GM12875 (cell line): ENCODE measurements around the gene IQCB1.

Source experiments
- H3K4me3 ChIP-seq: one replicate; pipeline ENCODE4 v1.5.1; 2011; ENCODE audit warnings: low read depth, low read length, control low read depth
- CTCF ChIP-seq: IDR thresholded peaks from 2 replicates; pipeline ENCODE4 v1.5.1; 2011; ENCODE audit warnings: low read depth, mild to moderate bottlenecking, control low read depth, inconsistent platforms, low read length, moderate library complexity, borderline replicate concordance; ENCODE audit not compliant: insufficient read depth

IQCB1 gene

GRCh38 chr3:121757087-121757811 lies 77.6 kb downstream of the IQCB1 start:
- TF ChIP-seq CTCF = no peak
- H3K4me3 ChIP-seq = no peak overlapping the region

GRCh38 chr3:121752772-121753171 lies 82.1 kb downstream of the IQCB1 start:
- no peak for TF ChIP-seq CTCF
- no peak overlapping the region for H3K4me3 ChIP-seq

GRCh38 chr3:121752261-121752660 lies 82.6 kb downstream of the IQCB1 start:
- H3K4me3 ChIP-seq = no peak overlapping the region
- no peak for TF ChIP-seq CTCF

GRCh38 chr3:121750087-121750415 lies 84.8 kb downstream of the IQCB1 start:
- TF ChIP-seq CTCF = no peak
- peak overlapping the region; percentile 54 for H3K4me3 ChIP-seq

- H3K4me3 ChIP-seq = peak within 1 kb of the TSS; percentile 73
- TF ChIP-seq CTCF = no peak
These were observed 85.4 kb downstream of the IQCB1 start, which contains the start of gene GOLGB1 for GRCh38 chr3:121749276-121750086. GOLGB1 (minus strand) TSS chr3:121749741; CDS start chr3:121730971, 18,770 bp downstream.

GRCh38 chr3:121748680-121749275 lies 86.1 kb downstream of the IQCB1 start:
- peak overlapping the region; percentile 73 for H3K4me3 ChIP-seq
- no peak for TF ChIP-seq CTCF
